ENCODE results near the gene S100A16. TPM values are rescaled to one million over a fixed set of nuclear protein-coding genes. Genes with fewer than 3 reads are reported as not detected.

Gene S100A16
- polyA plus RNA-seq, 1 donor (not counting 4 experiments of a cell fraction or from before 2014, with no cell fraction given) = 1,620 TPM

DNA sequence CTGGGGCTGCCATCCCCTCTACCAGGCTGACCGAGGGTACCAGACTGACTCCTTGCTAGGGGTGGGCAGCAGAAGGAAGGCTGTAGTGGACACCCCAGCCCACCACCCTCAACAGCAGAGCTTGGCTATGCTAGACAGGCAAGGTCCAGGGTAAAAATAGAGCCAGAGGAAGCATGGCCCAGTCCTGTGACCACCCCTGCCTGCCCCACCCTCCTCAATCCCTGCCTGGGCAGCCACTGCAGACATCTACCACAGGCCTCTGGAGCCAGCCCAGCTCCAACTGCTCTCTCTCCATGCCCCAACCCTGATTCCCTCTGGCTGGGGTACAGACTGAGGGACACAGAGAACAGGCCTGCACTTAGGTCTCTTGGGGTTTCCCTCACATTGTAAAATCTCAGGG, 17.0 kb upstream of the S100A16 start:
- no peak overlapping the region for H3K27ac ChIP-seq (ENCODE audit: control insufficient read depth, insufficient read depth, low read length)
- H3K4me3 ChIP-seq (ENCODE audit: control insufficient read depth in 2 of 3, extremely low read depth in 1 of 3, insufficient read depth in 2 of 3, low read depth in 1 of 3, low read length in 3 of 3) = no peak overlapping the region
- dilution Hi-C loops (cut with MboI; ENCODE audit: extremely low pct_ligation_motif_present, low sequenced_read_pairs) = no loop called here

DNA sequence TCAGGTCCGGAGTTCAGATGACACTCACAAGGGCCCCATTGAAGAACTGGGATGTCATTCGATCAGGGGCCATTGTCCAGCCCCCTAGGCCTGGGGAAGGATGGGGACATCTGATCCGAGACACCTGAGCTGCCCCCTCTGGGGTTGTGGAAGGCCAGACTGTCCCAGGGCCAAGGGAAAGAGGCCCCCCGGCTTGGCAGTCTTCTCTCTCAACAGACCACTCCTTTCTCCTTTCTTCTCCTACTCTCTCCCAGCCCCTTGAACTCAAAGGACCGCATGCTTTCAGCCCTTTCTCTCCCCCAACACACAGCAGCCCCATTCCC, 16.4 kb upstream of the S100A16 start:
- TF ChIP-seq EZH2 (IDR thresholded peaks at IDR 0.05; ENCODE audit: low read length) = no peak
- TF ChIP-seq, protein P1, sequence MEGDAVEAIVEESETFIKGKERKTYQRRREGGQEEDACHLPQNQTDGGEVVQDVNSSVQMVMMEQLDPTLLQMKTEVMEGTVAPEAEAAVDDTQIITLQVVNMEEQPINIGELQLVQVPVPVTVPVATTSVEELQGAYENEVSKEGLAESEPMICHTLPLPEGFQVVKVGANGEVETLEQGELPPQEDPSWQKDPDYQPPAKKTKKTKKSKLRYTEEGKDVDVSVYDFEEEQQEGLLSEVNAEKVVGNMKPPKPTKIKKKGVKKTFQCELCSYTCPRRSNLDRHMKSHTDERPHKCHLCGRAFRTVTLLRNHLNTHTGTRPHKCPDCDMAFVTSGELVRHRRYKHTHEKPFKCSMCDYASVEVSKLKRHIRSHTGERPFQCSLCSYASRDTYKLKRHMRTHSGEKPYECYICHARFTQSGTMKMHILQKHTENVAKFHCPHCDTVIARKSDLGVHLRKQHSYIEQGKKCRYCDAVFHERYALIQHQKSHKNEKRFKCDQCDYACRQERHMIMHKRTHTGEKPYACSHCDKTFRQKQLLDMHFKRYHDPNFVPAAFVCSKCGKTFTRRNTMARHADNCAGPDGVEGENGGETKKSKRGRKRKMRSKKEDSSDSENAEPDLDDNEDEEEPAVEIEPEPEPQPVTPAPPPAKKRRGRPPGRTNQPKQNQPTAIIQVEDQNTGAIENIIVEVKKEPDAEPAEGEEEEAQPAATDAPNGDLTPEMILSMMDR (optimal IDR thresholded peaks at IDR 0.05 in 1 of 3, IDR thresholded peaks at IDR 0.05 in 1 of 3, conservative IDR thresholded peaks at IDR 0.05 in 1 of 3; ENCODE audit: extremely low read depth in 1 of 3, insufficient read depth in 2 of 3, low read length in 3 of 3) = no peak
- Histone ChIP-seq H3K27ac (ENCODE audit: control insufficient read depth, insufficient read depth, low read length) (no peak overlapping the region), H3K79me2 (ENCODE audit: control insufficient read depth, insufficient read depth, low read length) (peaks cover 20% of the 10 kb centered on the region), H3K4me2 (ENCODE audit: control insufficient read depth, extremely low read depth, insufficient read depth, low read depth, low read length) (no peak overlapping the region), H3K4me3 (ENCODE audit: control insufficient read depth in 2 of 3, extremely low read depth in 1 of 3, insufficient read depth in 2 of 3, low read depth in 1 of 3, low read length in 3 of 3) (no peak overlapping the region), H3K36me3 (ENCODE audit: control insufficient read depth in 2 of 2, extremely low read depth in 1 of 2, insufficient read depth in 2 of 2, low read length in 2 of 2) (peaks cover 7 to 15% of the 10 kb centered on the region in 2 experiments), H3K27me3 (ENCODE audit: control insufficient read depth, extremely low read depth, insufficient read depth, low read length) (no peaks in the 10 kb centered on the region), H4K20me1 (ENCODE audit: control insufficient read depth, extremely low read depth, insufficient read depth, low read length) (no peaks in the 10 kb centered on the region), H3K9me1 (ENCODE audit: control insufficient read depth, extremely low read depth, insufficient read depth, low read length) (peaks cover 6% of the 10 kb centered on the region), H3K9me3 (ENCODE audit: control insufficient read depth, low read depth, low read length) (no peaks in the 10 kb centered on the region), H3K4me1 (ENCODE audit: control insufficient read depth, extremely low read depth, insufficient read depth, low read length) (peaks cover 25% of the 10 kb centered on the region), H3K9ac (ENCODE audit: control insufficient read depth, extremely low read depth, insufficient read depth, low read length) (no peak overlapping the region), H2AFZ (ENCODE audit: control insufficient read depth, low read length) (no peak overlapping the region)
- no peak for DNase-seq (ENCODE audit: low read depth, low spot score)
- no peak for FAIRE-seq
- dilution Hi-C loops (cut with MboI; ENCODE audit: extremely low pct_ligation_motif_present, low sequenced_read_pairs) = no loop called here

More for the DNA sequence above, 17.0 kb upstream of the S100A16 start:
- H3K9me1 ChIP-seq (ENCODE audit: control insufficient read depth, extremely low read depth, insufficient read depth, low read length) = peaks cover 6% of the 10 kb centered on the region
- no peak for DNase-seq (ENCODE audit: low read depth, low spot score)
- TF ChIP-seq EZH2 (IDR thresholded peaks at IDR 0.05; ENCODE audit: low read length) = no peak
- TF ChIP-seq, protein P1 (optimal IDR thresholded peaks at IDR 0.05 in 1 of 3, IDR thresholded peaks at IDR 0.05 in 1 of 3, conservative IDR thresholded peaks at IDR 0.05 in 1 of 3; ENCODE audit: extremely low read depth in 1 of 3, insufficient read depth in 2 of 3, low read length in 3 of 3) = no peak
- peaks cover 25% of the 10 kb centered on the region for H3K4me1 ChIP-seq (ENCODE audit: control insufficient read depth, extremely low read depth, insufficient read depth, low read length)
- FAIRE-seq = no peak
- H3K27me3 ChIP-seq (ENCODE audit: control insufficient read depth, extremely low read depth, insufficient read depth, low read length) = no peaks in the 10 kb centered on the region
- no peaks in the 10 kb centered on the region for H3K9me3 ChIP-seq (ENCODE audit: control insufficient read depth, low read depth, low read length)
- no peak overlapping the region for H3K4me2 ChIP-seq (ENCODE audit: control insufficient read depth, extremely low read depth, insufficient read depth, low read depth, low read length)
- no peaks in the 10 kb centered on the region for H4K20me1 ChIP-seq (ENCODE audit: control insufficient read depth, extremely low read depth, insufficient read depth, low read length)
- peaks cover 25% of the 10 kb centered on the region for H3K79me2 ChIP-seq (ENCODE audit: control insufficient read depth, insufficient read depth, low read length)
- H3K9ac ChIP-seq (ENCODE audit: control insufficient read depth, extremely low read depth, insufficient read depth, low read length) = no peak overlapping the region
- H3K36me3 ChIP-seq (ENCODE audit: control insufficient read depth in 2 of 2, extremely low read depth in 1 of 2, insufficient read depth in 2 of 2, low read length in 2 of 2) = peaks cover 7 to 12% of the 10 kb centered on the region in 2 experiments
- no peak overlapping the region for H2AFZ ChIP-seq (ENCODE audit: control insufficient read depth, low read length)

Data from keratinocyte (primary cell).